ENCODE results near the gene EIF4G1.

- TF ChIP-seq EZH2phosphoT487 (IDR thresholded peaks at IDR 0.05; ENCODE audit: low read depth, severe bottlenecking, unreplicated experiment) = no peak
- TF ChIP-seq, protein P1, sequence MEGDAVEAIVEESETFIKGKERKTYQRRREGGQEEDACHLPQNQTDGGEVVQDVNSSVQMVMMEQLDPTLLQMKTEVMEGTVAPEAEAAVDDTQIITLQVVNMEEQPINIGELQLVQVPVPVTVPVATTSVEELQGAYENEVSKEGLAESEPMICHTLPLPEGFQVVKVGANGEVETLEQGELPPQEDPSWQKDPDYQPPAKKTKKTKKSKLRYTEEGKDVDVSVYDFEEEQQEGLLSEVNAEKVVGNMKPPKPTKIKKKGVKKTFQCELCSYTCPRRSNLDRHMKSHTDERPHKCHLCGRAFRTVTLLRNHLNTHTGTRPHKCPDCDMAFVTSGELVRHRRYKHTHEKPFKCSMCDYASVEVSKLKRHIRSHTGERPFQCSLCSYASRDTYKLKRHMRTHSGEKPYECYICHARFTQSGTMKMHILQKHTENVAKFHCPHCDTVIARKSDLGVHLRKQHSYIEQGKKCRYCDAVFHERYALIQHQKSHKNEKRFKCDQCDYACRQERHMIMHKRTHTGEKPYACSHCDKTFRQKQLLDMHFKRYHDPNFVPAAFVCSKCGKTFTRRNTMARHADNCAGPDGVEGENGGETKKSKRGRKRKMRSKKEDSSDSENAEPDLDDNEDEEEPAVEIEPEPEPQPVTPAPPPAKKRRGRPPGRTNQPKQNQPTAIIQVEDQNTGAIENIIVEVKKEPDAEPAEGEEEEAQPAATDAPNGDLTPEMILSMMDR (IDR thresholded peaks at IDR 0.05; ENCODE audit: poor library complexity) = no peak
Measured at GRCh38 chr3:184275381-184275701, 39.1 kb upstream of the EIF4G1 start.

All from hepatocyte (in vitro differentiated cells).